ENCODE data around the gene MUC5B.

MUC5B gene

DNA sequence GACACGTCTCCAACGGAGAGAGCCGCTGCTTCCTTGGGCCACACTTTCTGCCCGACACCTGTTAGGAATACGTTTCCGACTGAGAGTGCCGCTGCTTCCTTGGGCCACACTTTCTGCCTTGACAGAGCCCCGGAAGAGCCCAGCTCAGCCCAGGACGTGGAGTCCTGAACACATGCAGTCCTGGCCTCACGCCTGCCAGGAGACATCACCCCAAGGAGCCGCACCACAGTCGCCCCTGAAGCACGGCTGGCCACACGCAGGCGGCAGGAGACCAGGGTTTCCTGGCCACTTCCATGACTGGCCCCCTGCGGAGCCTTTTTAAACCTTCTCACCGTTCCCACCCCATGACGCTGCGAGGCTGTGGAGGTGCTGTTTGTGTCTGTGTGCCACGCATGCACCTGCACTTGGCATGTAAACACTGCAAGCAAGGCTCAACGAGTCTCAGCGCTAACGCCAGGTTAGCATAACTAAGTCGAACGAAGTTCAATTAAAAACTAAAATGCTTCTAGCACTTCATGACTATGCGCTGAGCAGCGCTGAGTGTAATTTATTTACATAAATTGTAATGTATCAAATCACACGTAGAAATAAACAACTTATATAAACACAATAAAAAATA, 77.8 kb downstream of the MUC5B start:
- no peak overlapping the region for H3K4me3 ChIP-seq (ENCODE audit: low read depth, low read length)
- TF ChIP-seq, protein P1, sequence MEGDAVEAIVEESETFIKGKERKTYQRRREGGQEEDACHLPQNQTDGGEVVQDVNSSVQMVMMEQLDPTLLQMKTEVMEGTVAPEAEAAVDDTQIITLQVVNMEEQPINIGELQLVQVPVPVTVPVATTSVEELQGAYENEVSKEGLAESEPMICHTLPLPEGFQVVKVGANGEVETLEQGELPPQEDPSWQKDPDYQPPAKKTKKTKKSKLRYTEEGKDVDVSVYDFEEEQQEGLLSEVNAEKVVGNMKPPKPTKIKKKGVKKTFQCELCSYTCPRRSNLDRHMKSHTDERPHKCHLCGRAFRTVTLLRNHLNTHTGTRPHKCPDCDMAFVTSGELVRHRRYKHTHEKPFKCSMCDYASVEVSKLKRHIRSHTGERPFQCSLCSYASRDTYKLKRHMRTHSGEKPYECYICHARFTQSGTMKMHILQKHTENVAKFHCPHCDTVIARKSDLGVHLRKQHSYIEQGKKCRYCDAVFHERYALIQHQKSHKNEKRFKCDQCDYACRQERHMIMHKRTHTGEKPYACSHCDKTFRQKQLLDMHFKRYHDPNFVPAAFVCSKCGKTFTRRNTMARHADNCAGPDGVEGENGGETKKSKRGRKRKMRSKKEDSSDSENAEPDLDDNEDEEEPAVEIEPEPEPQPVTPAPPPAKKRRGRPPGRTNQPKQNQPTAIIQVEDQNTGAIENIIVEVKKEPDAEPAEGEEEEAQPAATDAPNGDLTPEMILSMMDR (IDR thresholded peaks at IDR 0.05; ENCODE audit: borderline replicate concordance, insufficient read depth, low read depth, low read length): no peak

DNA sequence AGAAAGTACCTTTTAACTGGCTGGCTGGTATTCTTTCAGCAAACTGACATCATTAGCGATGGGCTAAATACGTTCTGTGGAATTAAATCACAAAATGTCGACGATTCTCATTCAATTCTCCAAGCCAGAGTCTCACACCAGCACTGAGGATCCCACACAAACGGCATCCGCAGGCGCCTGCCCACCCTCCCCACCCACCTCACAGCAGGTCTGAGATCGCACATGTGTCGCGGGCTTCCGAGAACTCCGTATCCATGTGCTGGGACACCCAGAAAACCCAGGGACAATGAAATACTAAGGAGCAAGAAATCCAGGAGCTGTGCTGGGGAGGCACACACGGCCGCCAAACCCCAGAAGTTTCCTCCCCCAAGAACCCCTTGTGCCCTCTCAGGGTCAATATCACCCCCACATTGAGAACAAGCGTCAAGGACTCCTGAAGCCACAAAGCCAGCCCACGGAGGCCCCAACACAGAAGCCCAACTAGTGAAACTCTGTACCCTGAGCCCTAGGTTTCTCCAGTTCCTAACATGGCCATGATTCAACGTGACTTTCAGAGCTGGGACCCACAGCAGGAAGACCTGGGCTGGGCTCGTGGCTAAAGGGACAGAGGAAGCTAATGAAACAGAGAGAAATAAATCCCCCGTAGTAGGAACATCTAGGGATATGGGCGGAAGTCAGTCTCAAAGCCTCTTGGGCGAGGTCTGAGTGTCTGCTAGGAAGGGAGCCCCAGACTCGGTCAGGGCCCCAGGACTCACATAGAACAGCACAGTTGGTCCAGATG, 78.5 kb downstream of the MUC5B start:
- TF ChIP-seq, protein P1 (IDR thresholded peaks at IDR 0.05; ENCODE audit: borderline replicate concordance, insufficient read depth, low read depth, low read length): no peak

DNA sequence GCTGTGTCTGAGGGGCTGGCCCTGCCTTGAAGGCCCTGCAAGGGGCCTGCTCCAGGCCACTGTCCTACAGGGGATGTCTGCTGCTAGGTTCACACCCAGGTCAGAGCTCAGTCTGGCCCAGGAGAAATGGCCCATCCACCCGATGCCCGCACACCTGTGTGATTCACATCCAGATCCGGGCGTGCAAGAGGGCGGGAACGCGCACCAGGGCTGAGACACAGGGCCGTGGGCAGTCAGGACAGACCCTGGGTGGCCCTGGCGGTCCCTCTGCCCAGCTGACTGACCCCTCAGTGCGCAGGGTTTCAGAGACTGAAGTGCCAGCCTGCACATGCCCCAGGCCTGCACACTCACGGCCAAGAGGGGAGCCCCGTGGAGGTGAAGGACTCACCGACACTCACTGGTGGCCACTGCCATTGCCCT, 79.2 kb downstream of the MUC5B start:
- TF ChIP-seq, protein P1 (IDR thresholded peaks at IDR 0.05; ENCODE audit: borderline replicate concordance, insufficient read depth, low read depth, low read length): no peak
- H3K4me3 ChIP-seq (ENCODE audit: low read depth, low read length): no peak overlapping the region

More for the DNA sequence above, 78.5 kb downstream of the MUC5B start:
- H3K4me3 ChIP-seq (ENCODE audit: low read depth, low read length): no peak overlapping the region

DNA sequence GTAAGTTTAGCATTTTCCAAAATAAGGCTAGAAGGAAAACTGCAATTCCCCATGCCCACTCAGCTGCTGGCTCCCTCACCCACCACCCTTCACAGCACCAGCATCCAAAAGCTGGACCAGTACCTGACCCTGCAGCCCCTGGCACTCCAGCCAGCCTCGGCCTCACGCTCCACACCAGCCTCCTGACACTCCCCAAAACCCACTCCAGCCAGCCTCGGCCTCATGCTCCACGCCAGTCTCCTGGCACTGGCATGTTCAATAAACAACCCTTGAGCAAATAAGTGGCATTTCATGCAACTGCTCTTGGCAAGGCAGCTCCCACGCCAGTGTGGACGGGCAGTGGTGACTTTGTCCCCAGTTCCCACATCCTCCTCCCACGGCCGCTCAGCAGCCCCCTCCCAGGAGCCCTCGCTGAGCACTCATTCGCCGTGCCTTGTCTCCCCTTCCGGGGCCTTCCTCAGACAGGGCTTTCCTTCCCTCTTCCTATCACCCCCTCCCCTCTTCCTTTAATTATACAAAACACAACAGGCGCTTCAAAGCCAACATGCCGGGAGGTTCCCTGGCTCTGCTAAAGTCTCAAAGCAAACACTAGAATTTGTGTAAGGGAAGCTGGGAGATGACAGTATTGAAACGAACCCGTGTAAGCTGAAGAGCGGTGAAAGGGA, 79.7 kb downstream of the MUC5B start:
- TF ChIP-seq, protein P1 (IDR thresholded peaks at IDR 0.05; ENCODE audit: borderline replicate concordance, insufficient read depth, low read depth, low read length): no peak
- no peak overlapping the region for H3K4me3 ChIP-seq (ENCODE audit: low read depth, low read length)

DNA sequence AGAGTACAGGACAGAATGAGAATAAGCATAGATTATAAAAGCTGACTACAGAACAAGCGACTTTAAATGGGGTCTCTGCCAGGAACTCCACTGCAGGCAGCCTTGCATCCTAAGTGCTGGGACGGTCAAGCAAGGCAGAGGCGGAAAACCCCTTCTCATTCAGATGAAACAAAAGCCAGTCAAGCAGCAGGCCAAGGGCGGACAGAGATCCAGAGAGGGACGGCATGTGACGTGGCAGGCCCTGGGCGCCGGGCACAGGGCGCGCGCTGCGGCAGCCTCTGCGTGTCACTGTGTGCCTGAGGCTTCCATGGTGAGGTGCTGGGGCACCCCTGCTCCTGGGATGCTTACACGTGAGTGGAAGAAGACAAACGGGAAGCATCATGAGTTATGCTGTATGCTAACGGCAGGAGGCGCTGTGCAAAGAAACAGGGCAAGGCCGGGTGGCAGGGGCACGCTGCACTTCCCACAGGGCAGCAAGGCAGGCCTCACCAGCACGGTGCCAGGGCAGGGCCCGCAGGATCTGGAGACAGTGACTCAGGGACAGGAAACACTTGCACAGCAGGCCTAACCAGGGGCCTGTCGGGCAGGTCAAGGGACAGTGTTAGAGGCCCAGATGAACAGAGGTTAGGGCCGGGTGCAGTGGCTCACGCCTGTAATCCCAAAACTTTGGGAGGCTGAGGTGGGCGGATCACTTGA, 80.4 kb downstream of the MUC5B start:
- TF ChIP-seq, protein P1 (IDR thresholded peaks at IDR 0.05; ENCODE audit: borderline replicate concordance, insufficient read depth, low read depth, low read length): 0 out of 2 replicates have a peak, but pooled peaks have one; percentile 6
- H3K4me3 ChIP-seq (ENCODE audit: low read depth, low read length): no peak overlapping the region

DNA sequence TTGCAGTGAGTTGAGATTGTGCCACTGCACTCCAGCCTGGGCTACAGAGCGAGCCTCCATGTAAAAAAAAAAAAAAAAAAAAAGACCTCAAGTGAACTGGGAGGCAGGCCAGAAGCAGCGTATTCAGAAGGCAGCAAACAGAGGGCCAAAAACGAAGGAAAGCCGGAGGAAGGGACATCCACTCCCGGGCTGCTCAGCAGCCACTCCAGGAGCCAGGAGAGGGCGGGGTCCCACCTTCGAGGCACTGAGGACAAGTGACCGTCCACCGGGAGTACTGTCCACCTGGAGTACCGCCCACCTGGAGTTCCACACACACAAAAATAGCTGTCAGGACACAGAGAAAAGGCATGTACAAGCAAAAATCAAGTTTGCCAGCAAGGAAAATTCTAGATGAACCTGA, 81.1 kb downstream of the MUC5B start:
- TF ChIP-seq, protein P1 (IDR thresholded peaks at IDR 0.05; ENCODE audit: borderline replicate concordance, insufficient read depth, low read depth, low read length): no peak
- no peak overlapping the region for H3K4me3 ChIP-seq (ENCODE audit: low read depth, low read length)
